ENCODE results near the gene BCR. TPM values are rescaled to one million over a fixed set of nuclear protein-coding genes. Genes with fewer than 3 reads are reported as not detected.

The BCR gene
- total and polyA plus RNA-seq, 2 of the 13 experiments (the other 11 are each of a cell fraction or from before 2014, with no cell fraction given) = 19.9 to 33.6 TPM

GRCh38 chr22:23284504-23285033 lies 104.3 kb downstream of the BCR start:
- Histone ChIP-seq H2AFZ (ENCODE audit: low read length) (no peak overlapping the region), H4K20me1 (ENCODE audit: insufficient read depth, low read length) (no peaks in the 10 kb centered on the region), H3K9me3 (ENCODE audit: low read length) (no peaks in the 10 kb centered on the region), H3K36me3 (replicated peaks in 1 of 2; ENCODE audit: control insufficient read depth in 1 of 2, insufficient read depth in 2 of 2, low read length in 2 of 2) (peaks cover 10 to 78% of the 10 kb centered on the region in 2 experiments), H3K27me3 (ENCODE audit: control insufficient read depth in 1 of 2, insufficient read depth in 2 of 2, low read length in 2 of 2) (no peaks in the 10 kb centered on the region), H3K4me1 (ENCODE audit: insufficient read depth, low read length) (peaks cover 48% of the 10 kb centered on the region), H3K4me3 (replicated peaks in 1 of 3; ENCODE audit: insufficient read depth in 1 of 3, low read depth in 2 of 3, low read length in 3 of 3) (peak overlapping the region in 1 of 3 experiments; percentile 19; a peak in 1 of 6 replicates), H3K27ac (ENCODE audit: extremely low read length, insufficient read depth, low read length) (peak overlapping the region; percentile 59), H3K9ac (ENCODE audit: insufficient read depth, low read depth, low read length) (no peak overlapping the region), H3K79me2 (ENCODE audit: insufficient read depth, low read length) (no peaks in the 10 kb centered on the region), H3K4me2 (ENCODE audit: low read depth, low read length) (peak overlapping the region; percentile 49)
- ATAC-seq (no peak), FAIRE-seq (no peak), DNase-seq (ENCODE audit: low spot score) (no peak)
- intact Hi-C loops (cut with micrococcal nuclease; ENCODE audit: unreplicated experiment) (loop anchor here (5.0 kb wide), 1 partner anchor 37 kb away; no protein-coding TSS in a partner anchor), in situ Hi-C loops (cut with HindIII; ENCODE audit: extremely low pct_ligation_motif_present, low pct_unique_long_range_greater_than_20kb) (loop anchor here (5.0 to 25.0 kb wide), 2 partner anchors 107 to 322 kb away; no protein-coding TSS in a partner anchor)
- ChIA-PET CTCF (ENCODE audit: low intra/inter-chr PET ratio, low total read pairs) (interaction anchor here (4.0 kb wide), 1 partner anchor 106 kb away, joined by 73 read pairs; the partner anchor contains the start of gene BCR), POLR2A (interaction anchor here (0.7 kb wide), 1 partner anchor 104 kb away, joined by 3 read pairs; no protein-coding TSS in a partner anchor)
- no TSS peak for BruUV-seq (replicated peaks)
- TF ChIP-seq SYNCRIP (IDR thresholded peaks at IDR 0.05; ENCODE audit: insufficient read depth, low read depth, low read length) (no peak), KLF15 (CRISPR knock-in tag; IDR thresholded peaks at IDR 0.05; ENCODE audit: borderline replicate concordance) (no peak)
- TF ChIP-seq, protein P1, sequence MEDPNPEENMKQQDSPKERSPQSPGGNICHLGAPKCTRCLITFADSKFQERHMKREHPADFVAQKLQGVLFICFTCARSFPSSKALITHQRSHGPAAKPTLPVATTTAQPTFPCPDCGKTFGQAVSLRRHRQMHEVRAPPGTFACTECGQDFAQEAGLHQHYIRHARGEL (CRISPR knock-in tag; IDR thresholded peaks at IDR 0.05) = no peak
- 97% methylated on average over 5 of the region's 10 CpGs for WGBS (ENCODE audit: low lambda C conversion rate)

- H2AFZ ChIP-seq (ENCODE audit: low read length) = no peak overlapping the region
- H3K79me2 ChIP-seq (ENCODE audit: insufficient read depth, low read length) = no peaks in the 10 kb centered on the region
- no peaks in the 10 kb centered on the region for H3K9me3 ChIP-seq (ENCODE audit: low read length)
- no TSS peak for BruUV-seq (replicated peaks)
- intact Hi-C loops (cut with micrococcal nuclease; ENCODE audit: unreplicated experiment) = no loop called here
- H3K27me3 ChIP-seq (ENCODE audit: control insufficient read depth in 1 of 2, insufficient read depth in 2 of 2, low read length in 2 of 2) = no peaks in the 10 kb centered on the region
- no peak for ATAC-seq
- CTCF ChIA-PET (ENCODE audit: low intra/inter-chr PET ratio, low total read pairs) = no interaction called here
- no peaks in the 10 kb centered on the region for H4K20me1 ChIP-seq (ENCODE audit: insufficient read depth, low read length)
- no peak overlapping the region for H3K4me3 ChIP-seq (replicated peaks in 1 of 3; ENCODE audit: insufficient read depth in 1 of 3, low read depth in 2 of 3, low read length in 3 of 3)
- POLR2A ChIA-PET = no interaction called here
- no peak for FAIRE-seq
- H3K9ac ChIP-seq (ENCODE audit: insufficient read depth, low read depth, low read length) = no peak overlapping the region
- H3K36me3 ChIP-seq (replicated peaks in 1 of 2; ENCODE audit: control insufficient read depth in 1 of 2, insufficient read depth in 2 of 2, low read length in 2 of 2) = peaks cover 8 to 75% of the 10 kb centered on the region in 2 experiments; a peak in 4 of 5 replicates
- no peak for DNase-seq (ENCODE audit: low spot score)
- H3K27ac ChIP-seq (ENCODE audit: extremely low read length, insufficient read depth, low read length) = no peak overlapping the region
- peaks cover 55% of the 10 kb centered on the region for H3K4me1 ChIP-seq (ENCODE audit: insufficient read depth, low read length)
- in situ Hi-C loops (cut with HindIII; ENCODE audit: extremely low pct_ligation_motif_present, low pct_unique_long_range_greater_than_20kb) = loop anchor here (25.0 kb wide), 1 partner anchor 323 kb away; no protein-coding TSS in a partner anchor
- no peak overlapping the region for H3K4me2 ChIP-seq (ENCODE audit: low read depth, low read length)
- WGBS (ENCODE audit: low lambda C conversion rate) = 94% methylated on average over 5 of the region's 8 CpGs
- TF ChIP-seq ZNF432 (CRISPR knock-in tag; IDR thresholded peaks at IDR 0.05; ENCODE audit: borderline replicate concordance) (no peak), NPAS2 (CRISPR knock-in tag; IDR thresholded peaks at IDR 0.05; ENCODE audit: borderline replicate concordance) (no peak), AHDC1 (CRISPR knock-in tag; IDR thresholded peaks at IDR 0.05; ENCODE audit: borderline replicate concordance) (no peak), ZKSCAN1 (IDR thresholded peaks at IDR 0.05; ENCODE audit: low read length) (no peak), MBNL3 (CRISPR knock-in tag; conservative IDR thresholded peaks at IDR 0.05) (no peak), ZBTB42 (CRISPR knock-in tag; IDR thresholded peaks at IDR 0.05) (no peak), KAT8 (CRISPR knock-in tag; IDR thresholded peaks at IDR 0.05) (no peak)
These were observed 104.9 kb downstream of the BCR start for GRCh38 chr22:23285236-23285635.
